GM23338 (cell line): Measurements from ENCODE around the gene TRPC4AP.

ENCODE experiments used
- CTCF ChIP-seq, 2 experiments: fragments of 200-600 bp in 1 of 2; sonication (generic) in 1 of 2; conservative IDR thresholded peaks; 2 replicates each; pipeline versions ENCODE4 v1.5.1 to v1.6.1; 2016 to 2017; ENCODE audit warnings: antibody characterized with exemption in 2 of 2, low read depth in 2 of 2, mild to moderate bottlenecking in 2 of 2, moderate library complexity in 1 of 2
- EZH2 ChIP-seq: fragments of 200-600 bp; sonication (generic); IDR thresholded peaks from one replicate; pipeline ENCODE4 v1.8.0; 2017; ENCODE audit warnings: antibody characterized with exemption, mild to moderate bottlenecking, low read depth; ENCODE audit not compliant: unreplicated experiment

GRCh38 chr20:35125753-35126152 lies 33.1 kb upstream of the TRPC4AP start:
- no peak for TF ChIP-seq CTCF (conservative IDR thresholded peaks at IDR 0.05; ENCODE audit: low read depth in 2 of 2)
- TF ChIP-seq EZH2 = no peak
